ENCODE data around the gene RGS14.
A peak's percentile ranks its signal among the peaks of the same experiment; 100 is the strongest.
"Not testable (repeated sequence)": the region's sequence is repeated elsewhere in the genome, so short reads cannot be mapped to it uniquely, and the experiment has no call there.

The RGS14 gene

GRCh38 chr5:177327539-177328522 is 29.9 kb upstream of the RGS14 start:
- no peak for DNase-seq

DNA sequence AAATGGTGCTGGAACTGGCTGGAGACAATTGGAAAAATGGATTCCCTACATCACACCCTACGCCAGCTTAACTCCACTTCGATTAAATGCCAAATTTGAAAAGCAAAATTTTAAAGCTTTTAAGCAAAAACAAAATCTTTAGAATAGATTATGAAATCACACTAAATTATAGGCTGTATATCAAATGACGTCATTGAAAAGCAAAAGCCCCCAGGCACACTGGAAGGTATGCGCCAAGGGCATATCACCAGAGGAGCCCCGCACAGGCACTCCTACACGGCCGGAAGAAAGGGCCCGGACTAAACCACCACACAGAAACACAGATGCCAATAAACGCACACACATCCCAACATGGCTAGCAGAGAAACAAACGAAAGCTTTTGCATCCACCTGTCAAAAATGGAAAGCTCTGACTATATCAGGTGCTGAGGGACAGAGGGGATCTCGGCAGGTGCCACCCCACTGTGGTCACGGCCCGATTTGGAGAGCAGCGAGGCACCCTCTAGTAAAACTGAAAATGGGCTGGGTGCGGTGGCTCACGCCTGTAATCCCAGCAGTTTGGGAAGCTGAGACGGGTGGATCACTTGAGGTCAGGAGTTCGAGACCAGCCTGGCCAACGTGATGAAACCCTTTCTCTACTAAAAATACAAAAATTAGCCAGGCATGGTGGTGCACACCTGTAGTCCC is 29.0 kb upstream of the RGS14 start:
- no peak for DNase-seq

DNA sequence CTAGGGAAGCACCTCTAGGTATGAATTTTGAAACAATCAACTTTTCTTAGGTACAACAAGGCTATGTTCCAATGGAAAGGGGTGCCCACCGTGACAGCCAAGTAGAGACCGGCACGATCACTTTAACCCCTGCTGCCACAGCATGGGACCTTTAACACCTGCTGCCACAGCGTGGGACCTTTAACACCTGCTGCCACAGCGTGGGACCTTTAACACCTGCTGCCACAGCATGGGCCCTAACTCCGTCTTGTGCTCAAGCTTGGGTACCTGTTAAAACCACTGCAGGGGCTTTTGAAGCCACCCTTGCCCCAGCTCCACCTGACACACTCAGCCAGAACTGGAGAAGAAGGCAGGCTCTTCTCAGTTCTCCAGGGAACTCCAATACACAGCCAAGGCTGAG is 27.8 kb upstream of the RGS14 start:
- DNase-seq = no peak

- no peak for DNase-seq
These were observed 26.5 kb upstream of the RGS14 start for GRCh38 chr5:177330991-177331842.

DNA sequence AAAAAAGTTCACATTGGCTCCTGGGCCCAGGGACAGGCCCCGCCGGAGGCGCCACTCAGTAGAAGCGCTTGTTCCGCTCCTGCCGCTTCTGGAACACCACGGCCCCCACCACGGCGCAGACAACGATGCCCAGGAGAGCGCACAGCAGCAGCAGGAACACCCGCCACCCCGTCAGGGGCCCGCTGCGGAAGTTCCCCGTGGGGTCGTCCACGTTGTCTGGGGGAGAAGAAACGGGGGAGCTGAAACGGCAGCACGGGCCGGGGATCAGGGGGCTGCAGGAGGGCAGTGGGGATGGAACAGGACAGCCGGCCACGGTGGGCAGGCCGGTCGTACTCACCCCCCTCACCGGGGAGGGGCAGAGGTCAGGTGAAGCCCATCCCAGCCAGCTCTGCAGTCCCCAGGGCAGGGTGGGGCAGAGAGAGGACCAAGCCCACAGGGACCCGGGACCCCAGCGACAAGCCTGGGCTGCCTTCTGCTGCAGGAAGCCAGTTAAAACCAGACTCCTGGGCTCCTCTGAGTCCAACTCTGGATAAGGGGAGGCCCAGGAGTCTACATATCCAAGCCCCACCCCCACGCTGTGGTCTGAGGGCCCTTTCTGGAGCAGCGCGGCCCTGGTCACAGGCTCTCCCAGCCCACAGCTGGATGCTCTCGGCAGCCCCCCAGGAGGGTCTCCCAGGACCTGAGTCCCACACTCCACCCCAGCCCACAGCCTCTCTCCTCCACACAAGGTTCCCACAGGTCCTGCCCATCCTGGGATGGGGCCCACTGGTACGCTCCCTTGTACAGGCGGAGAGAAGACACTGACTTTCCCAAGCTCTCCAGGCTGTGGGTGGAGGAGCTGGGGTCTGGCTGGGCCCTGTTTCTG is 25.5 kb upstream of the RGS14 start:
- DNase-seq = no peak

GRCh38 chr5:177332896-177333260 is 24.8 kb upstream of the RGS14 start:
- DNase-seq = no peak

- DNase-seq = no peak
These were observed 24.1 kb upstream of the RGS14 start for GRCh38 chr5:177333420-177334154.

DNA sequence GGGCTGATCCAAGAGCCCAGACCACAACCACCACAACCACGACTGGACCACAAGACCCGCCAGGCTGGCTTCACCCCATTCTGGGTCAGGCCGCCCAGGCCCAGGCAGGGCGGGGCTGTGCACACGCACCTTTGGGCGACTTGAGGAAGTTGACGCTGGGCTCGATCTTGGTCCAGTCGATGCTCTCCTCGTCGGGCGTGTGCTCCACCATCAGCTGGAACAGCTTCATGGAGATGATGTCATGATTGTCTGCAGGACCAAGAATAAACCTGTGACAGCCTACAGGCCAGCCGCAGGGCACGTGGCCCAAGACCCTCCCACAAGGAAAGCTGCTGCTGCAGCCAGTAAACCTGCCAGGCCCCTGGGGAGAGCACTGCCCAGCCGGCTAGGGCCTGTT is 23.6 kb upstream of the RGS14 start:
- no peak for DNase-seq

GRCh38 chr5:177334781-177335700 is 22.7 kb upstream of the RGS14 start:
- no peak for DNase-seq

DNA sequence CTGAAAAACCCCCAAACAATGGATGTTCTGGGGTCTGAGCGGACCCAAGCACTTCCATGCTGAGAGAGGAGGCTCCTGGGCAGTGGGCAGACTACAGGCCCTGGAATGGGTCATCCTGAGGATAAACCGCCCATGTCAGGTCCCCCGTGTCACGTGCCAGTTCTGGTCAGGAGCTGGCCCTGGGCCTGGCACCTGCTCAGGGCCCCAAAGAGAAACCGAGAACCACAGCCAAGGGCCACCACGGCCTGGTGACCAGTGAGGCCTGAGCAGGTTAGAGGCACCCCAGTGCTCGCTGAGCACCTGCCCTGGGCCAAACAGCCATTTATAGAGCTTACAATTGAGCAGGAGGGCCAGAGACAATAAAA is 22.0 kb upstream of the RGS14 start:
- DNase-seq = no peak

GRCh38 chr5:177336112-177336511 is 21.6 kb upstream of the RGS14 start:
- peak; percentile 17 for DNase-seq

GRCh38 chr5:177336603-177337494 is 20.9 kb upstream of the RGS14 start:
- DNase-seq = no peak

- DNase-seq = no peak
These were observed 19.2 kb upstream of the RGS14 start for GRCh38 chr5:177338251-177339106.

GRCh38 chr5:177339107-177339638 is 18.6 kb upstream of the RGS14 start:
- DNase-seq = no peak

DNA sequence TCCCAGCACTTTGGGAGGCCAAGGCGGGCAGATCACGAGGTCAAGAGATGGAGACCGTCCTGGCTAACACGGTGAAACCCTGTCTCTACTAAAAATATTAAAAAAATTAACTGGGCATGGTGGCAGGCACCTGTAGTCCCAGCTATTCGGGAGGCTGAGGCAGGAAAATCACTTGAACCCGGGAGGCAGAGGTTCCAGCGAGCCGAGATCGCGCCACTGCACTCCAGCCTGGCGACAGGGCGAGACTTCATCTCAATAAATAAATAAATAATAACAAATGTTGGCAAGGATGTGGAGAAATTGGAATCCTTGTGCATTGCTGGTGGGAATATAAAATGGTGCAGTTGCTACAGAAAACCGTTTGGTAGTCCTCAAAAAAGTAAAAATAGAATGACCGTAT is 14.7 kb upstream of the RGS14 start:
- DNase-seq = not testable (repeated sequence)

DNA sequence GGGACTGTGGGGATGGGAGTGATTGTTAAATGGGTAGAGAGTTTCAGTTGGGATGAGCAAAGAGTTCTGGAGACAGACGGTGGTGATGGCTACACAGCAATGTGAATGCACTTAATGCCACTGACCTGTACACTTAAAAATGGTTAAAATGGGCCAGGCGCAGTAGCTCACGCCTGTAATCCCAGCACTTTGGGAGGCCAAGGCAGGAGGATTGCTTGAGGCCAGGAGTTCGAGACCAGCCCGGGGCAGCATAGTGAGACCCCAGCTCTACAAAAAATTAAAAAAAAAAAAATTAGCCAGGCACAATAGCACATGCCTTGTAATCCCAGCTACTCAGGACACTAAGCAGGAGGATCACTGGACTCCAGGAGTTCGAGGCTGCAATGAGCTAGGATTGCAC is 13.9 kb upstream of the RGS14 start:
- DNase-seq = no peak

DNA sequence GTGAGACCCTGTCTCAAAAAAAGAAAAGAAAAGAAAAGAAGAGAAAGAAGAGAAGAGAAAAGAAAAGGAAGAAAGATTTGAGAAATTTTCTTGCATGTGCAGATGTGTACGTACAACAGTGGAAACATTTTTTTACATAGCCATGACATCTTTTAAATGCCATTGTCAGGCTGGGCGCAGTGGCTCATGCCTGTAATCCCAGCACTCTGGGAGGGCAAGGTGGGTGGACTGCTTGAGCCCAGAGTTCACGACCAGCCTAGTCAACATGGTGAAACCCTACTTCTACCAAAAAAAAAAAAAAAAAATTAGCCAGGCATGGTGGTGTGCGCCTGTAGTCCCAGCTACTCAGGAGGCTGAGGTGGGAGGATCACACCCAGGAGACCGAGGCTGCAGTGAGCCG is 12.8 kb upstream of the RGS14 start:
- DNase-seq = no peak

GRCh38 chr5:177346820-177347219 is 10.9 kb upstream of the RGS14 start:
- DNase-seq = no peak
